GM03348 (cell line): ENCODE data around the gene SH2D3A.
"Not testable (repeated sequence)": the region's sequence is repeated elsewhere in the genome, so short reads cannot be mapped to it uniquely, and the experiment has no call there.

Experiments
- DNase-seq: peaks from one replicate; pipeline ENCODE4 v3.0.0; 2012; ENCODE audit warnings: low spot score

Gene SH2D3A

DNA sequence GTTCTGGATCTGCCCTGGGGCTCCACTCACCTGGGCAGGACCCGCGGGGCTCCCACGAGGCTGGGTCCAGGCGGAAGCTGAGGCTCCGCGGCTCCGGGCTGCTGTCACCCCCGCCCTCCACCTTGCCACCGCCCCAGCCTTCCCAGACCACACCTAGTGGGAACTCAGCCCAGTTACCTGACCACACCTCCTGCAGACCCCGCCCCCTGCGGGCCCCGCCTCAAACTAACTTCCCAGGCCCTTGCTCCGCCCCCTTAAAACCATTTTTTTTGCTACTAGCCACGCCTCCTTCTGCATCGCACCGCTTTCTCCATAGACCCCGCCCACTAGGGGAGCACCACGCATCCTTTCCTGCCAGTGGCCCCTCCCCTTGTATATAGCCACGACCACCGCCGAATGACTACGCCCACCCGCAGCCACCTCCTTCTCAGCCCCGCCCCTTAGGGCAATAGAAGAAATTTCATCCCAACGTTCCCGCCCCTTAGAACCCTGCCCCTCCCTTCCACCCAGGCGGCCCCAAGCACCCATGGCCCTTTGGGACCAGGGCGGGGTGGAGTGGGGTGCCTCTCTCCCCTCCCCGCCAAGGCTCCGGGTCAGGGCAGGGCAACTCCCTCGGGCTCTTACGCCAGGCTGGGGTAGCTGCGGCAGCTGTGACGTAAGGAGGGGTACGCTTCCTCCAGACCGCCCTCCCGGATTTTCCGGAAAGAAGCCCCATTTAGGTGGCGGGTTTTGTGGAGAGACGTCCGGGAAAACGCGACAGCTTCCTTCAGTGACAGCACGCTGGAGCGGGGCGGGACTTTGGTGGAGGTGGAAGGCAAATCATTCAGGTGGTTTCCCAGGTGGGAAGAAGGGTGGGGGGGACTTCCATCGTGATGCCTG, at the start of gene SH2D3A:
TSS of gene SH2D3A (minus strand) at position 79 of the 879 bp plus-strand sequence. CDS start 3,687 bp downstream, outside the sequence.
- no peak for DNase-seq

DNA sequence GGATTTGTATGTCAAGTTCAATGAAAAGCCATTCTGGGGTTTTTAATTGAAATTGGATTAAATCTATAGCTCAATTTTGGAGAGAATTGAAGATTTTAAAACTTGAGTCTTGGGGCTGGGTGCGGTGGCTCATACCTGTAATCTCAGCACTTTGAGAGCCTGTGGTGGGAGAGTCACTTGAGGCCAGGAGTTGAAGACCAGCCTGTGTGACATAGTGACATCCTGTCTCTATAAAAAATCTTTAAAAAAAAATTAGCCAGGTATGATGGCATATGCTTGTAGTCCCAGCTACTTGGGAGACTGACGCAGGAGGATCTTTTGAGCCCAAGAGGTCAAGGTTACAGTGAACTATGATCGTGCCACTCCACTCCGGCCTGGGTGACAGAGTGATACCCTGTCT, 46.4 kb upstream of the SH2D3A start:
- no peak for DNase-seq

DNA sequence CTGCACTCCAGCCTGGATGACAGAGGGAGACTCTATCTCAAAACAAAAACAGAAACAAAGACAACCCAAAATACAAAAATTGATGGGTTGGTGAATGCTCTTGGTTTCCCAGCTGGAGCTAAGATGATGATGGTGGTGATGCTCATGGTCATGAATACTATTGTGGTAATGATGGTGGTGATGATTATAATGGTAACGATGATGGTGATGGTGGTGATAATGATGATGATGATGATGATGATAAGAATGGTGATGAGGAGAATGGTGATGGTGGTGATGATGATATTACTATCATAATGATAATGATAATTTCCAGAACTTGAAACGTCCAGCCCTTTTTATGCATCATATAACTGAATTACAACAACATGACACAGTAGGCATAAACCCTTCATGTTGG, 45.4 kb upstream of the SH2D3A start:
- no peak for DNase-seq

DNA sequence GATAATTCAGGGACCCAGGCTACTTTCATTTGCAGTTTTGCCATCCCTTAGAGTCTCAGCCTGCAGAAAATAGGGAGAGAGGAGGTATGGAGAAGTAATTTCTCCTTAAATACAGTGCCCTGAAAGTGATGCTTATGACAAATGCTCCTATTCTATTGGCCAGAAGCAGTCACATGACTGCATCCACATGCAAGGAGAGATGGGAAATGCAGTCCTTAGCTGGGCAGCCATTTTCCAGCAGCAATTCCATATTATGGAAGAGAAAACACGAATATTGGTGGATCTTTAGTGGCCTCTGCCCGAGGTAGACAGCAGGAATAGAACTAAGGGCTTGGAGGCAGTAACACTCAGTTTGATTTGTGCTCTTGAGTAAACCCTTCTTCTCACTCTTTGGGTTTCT, 44.7 kb upstream of the SH2D3A start:
- peak; percentile 54 for DNase-seq

DNA sequence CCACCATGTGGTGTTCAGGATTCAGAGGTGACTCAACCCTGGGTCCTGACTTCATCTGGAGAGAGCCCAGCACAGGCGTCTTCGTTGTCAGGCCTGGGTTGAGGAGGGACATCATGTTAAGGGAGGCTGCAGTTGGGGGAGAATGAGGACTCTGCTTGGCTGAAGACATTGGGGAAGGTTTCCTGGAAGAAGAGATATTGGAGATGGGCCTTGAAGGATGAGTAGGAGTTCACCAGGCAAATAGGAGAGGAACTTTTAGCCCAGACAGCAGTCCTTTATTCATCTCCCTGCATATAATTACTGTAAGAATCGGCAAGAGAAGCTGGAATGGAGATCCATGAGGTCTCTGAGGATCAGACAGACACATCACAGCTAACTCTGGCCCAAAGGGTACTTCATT, 44.1 kb upstream of the SH2D3A start:
- DNase-seq: no peak

DNA sequence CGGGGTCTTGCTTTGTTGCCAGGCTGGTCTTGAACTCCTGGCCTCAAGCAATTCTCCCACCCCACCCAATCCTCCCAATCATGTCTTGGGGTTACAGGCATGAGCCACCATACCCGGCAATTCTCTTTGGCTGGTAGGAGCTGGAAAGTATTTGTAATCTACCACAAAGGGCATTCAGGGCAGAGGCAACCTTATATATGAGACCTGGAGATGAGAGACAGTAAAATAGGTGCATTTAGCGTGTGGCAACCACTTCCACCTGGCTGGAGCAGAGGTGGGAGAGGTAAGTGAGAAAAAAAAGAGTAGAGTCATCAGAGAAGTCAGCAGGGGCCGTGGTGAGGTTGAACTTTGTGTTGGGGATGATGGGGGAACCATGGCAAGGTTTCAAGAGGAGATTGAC, 42.0 kb upstream of the SH2D3A start:
- no peak for DNase-seq

DNA sequence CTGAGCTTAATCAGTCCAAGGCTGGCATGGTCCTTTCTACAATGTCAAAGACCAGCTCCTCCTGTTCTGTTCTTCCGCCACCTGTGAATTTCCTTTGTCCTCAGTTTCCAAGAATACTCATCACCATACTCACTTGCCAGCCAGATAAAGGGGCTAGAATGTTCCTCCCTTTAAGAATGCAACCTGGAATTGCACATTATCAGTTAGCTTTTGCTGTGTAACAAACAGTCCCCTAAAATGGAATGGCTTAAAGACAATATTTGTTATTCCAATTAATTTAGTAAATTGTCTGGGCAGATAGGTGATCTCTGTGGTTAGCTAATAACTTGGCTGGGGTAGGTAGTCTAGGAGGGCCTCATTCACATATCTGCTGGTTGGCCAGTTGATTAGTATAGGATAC, 41.3 kb upstream of the SH2D3A start:
- no peak for DNase-seq

DNA sequence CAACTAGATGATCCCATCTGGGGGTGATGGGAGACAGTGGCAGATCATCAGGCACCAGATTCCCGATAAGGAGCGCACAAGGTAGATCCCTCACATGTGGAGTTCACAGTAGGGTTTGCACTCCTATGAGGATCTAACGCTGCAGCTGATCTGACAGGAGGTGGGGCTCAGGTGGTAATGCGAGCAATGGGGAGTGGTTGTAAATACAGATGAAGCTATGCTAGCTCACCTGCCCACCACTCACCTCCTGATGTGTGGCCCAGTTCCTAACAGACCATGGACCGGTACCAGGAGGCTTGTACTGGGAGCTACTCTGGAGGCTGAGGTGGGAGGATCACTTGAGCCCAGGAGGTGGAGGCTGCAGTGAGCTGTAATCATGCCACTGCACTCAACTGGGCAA, 40.1 kb upstream of the SH2D3A start:
- no peak for DNase-seq

DNA sequence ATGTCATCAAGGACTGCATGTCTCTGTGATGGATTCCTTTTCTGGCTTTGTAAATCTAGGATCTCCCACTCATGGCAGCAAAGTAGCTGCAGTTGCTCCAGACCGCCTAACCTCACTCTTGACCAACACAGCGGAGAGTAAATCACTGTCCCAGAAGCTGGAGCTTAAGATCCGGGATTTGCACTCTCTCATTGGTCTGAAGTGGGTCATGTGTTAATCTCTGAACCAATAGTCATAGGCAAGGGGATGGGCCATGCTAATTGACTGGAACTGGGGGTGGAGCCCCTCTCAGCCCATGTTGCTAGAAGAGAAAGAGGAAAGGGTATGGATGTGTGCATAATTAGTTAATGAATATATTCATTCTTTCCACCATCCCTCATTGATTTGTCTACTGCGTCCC, 39.3 kb upstream of the SH2D3A start:
- DNase-seq: no peak

DNA sequence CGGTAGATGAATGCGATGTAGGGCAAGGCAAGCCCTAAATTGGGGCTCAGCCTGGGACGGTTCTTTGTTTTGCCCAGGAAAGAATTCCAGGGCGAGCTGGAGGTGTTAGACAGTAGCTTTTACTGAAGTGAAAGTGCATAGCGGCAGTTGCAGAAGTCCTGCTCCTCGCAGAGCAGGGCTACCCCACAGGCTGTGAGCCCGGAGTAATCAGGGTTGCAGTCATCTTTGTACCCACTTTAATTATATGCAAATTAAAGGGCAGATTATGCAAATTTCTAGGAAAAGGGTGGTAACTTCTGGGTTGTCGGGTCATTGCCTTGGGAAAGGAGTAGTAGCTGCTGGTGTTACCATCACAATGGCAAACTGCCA, 35.8 kb upstream of the SH2D3A start:
- no peak for DNase-seq

DNA sequence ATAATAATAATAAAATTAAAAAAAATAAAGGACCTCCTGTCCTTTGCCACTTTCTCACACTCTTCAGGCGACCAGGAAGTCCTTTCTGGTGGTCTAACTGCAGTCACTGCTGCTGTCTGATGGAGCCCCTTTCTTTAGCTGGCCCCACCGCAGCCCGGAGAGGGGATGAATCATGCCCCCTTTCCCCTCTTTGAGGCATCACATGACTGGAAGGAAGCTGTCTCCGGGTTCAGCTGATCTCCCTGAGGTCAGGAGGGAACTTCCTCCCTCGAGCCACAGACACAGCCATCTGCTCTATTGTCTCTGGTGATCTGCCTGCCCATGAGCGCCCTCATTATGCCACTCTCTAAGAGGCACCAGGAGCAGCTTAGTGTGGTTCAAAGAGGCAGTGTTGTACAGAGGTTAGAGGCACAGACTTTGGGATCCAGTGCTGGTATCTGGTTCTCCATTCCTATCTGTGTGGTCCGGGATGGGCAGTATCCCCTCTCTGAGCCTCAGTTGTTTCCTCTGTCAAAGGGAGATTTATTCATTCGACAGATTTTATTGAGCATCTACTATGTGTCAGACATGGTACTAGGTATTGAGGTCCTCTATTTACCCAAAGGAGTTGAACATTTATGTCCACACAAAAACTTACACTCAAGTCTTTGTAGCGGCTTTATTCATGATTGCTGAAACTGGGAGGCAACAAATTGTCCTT, 35.3 kb upstream of the SH2D3A start:
- no peak for DNase-seq

DNA sequence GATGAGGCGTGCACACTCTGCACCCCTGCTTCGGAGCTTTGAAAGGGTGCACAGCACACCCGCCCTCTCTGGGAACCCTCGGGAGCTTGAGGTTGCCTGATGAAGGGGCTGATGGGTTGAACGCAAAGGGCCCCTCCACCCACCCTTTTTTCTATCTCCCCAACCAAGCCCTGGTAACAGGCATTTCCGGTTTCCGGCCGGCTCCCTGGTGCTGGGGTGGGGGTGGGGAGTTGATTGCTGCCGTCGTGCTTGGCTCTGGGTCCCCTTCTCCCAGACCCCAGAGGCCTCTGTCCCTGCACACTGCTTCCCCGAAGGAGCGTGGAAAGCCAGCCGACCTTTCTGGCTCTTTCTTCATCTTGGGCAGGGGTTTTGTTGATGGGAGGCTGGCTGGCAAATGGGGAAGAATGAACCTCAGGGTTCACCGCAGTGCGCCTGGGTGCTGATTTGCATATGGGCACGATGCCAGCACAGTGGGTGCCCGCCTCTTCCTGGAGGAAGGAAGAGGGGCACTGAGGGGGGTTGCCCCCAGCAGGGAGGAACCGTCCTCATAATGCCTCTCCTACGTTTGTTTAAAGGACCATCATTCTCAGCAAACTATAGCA, 34.4 kb upstream of the SH2D3A start:
- DNase-seq: peak; percentile 24

DNA sequence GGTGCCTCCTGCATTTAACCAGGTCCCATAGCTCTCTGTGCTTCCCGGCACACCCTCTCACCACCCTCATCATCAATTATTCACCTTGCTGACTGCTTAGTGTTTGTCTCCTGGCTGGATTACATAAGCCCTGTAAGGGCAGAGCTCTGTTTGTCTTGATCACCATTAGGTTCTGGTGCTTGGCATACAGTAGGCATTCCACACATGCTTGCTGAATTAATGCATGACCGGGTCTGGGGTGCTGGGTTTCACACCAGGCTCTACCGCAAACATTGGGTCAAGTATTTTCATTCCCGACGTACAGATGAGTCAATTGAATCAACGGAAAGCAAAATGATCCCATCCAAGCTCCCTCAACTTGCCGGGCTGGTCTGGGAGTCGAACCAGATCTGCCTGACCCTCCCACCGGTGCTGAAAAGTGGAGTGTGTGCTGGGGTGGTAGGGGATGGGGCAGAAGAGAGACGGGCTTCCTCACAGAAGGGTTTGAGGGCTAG, 33.8 kb upstream of the SH2D3A start:
- DNase-seq: peak; percentile 61

DNA sequence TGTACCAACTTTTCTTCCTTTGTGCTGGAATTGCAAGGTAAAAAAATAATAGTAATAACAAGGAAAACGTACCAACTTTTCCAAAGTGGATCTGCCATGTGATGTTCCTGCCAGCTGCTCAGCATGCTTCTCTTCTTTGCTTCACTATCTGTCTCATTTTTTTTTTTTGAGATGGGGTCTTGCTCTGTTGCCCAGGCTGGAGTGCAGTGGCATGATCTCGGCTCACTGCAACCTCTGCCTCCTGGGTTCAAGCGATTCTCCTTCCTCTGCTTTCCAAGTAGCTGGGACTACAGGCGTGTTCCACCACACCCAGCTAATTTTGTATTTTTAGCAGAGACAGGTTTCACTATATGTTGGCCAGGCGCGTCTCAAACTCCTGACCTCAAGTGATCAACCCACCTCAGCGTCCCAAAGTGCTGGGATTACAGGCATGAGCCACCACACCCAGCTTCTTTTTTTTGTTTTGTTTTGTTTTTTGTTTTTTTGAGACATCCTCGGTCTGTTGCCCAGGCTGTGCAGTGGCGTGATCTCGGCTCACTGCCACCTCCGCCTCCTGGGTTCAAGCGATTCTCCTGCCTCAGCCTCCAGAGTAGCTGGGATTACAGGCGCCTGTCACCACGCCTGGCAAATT, 33.0 kb upstream of the SH2D3A start:
- not testable (repeated sequence) for DNase-seq

DNA sequence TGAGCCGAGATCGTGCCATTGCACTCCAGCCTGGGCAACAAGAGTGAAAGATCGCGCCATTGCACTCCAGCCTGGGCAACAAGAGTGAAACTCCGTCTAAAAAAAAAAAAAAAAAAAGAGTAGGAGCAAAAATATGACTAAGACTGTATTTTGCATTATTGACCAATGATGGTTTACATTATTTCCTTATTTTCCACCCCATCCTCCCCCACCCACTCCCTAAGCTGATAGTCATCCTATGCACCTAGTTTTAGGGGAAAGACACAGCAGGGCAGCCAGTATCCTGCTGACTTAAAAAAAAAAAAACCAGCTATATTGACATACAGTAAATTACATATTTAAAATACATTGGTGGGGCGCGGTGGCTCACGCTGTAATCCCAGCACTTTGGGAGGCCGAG, 30.4 kb upstream of the SH2D3A start:
- DNase-seq: no peak

DNA sequence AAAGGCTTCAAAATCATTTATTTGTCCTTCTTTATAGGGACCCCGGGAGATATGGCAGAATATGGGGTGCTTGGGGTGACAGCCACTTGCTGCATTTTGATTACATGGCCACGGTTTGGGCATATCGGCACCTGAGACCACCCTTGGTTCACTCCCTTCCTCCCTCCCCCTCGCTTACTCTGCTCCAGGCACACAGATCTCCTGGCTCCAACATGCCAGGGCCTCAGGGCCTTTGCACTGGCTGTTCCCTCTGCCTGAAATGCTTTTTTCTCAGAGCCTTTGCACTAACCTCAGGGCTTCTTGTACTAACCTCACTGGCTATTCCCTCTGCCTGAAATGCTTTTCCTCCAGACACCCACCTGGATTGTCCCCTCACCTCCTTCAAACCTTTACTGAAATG, 29.0 kb upstream of the SH2D3A start:
- DNase-seq: no peak

DNA sequence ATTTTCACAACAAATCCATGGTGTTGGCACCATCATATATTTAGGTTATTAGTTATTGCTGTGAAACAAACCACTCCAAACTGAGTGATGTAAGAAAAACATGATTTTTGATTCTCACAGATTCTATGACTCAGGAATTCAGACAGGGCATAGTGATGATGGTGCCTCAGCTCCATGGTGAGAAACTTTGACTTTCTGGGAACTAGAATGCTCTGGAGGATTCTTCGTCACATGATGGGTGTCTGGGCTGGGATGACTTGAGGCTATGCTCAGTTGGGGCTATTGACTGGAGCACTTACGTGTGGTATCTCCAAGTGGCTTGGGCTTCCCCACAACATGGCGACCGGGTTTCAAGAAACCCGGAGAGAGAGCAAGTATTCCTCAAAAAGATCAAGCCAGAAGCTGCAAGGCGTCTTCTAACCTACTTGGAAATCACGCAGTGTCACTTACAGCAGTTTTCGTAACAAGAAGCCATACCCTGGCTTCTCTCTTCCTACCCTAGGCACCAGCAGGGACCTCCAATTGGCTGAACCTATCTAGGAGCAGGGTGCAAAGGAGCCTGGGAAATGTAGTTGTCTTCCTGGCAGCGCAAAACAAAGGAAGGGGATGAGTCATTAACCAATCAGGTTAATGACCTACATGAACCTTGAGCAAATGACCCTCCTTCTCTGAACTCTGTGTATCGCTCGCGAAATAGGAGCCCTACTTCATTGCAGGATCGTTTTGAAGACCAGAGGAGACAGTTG, 27.6 kb upstream of the SH2D3A start:
- no peak for DNase-seq

DNA sequence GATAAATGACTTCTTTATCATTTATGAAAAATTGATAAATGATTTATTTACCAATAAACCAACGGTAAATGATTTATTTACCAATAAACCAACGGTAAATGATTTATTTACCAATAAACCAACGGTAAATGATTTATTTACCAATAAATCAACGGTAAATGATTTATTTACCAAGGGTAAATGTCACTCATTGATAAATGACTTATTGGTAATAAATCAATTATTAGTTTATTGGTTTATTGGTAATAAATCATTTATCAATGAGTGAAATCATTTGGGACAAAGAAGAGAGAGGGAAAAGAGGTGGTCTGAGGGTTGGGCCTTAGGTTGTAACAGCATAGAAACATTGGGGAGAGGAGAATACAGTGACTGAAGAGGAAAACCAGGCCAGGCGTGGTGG, 26.7 kb upstream of the SH2D3A start:
- DNase-seq: no peak

DNA sequence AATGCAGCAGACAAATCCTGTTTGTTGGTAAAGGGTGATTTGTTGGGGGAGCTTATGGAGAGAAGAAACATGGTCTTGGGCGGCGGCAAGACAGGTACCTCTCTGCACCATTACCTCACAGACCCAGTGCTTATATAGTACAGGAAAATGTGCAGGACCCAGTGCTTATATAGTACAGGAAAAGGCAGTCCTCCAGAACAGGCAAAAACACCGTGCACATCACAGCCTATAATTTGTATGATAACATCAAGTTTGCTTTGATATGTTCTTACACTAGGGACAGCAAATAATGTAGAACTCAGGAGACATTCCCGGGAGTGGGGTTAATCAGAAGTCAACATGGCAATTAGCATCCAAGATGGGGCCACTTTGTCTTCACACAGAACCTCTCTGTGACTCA, 26.2 kb upstream of the SH2D3A start:
- DNase-seq: no peak

DNA sequence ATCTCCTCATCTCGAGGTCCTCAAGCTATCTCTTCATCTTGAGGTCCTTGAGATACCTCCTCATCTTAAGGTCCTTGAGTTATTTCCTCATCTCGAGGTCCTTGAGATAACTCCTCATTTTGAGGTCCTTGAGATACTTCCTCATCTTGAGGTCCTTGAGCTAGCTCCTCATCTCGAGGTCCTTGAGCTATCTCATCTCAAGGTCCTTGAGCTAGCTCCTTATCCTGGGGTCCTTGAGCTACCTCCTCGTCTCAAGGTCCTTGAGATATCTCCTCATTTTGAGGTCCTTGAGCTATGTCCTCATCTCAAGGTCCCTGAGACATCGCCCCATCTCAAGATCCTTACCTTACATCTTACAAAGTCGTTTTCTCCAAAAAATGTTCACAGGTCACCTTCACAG, 24.0 kb upstream of the SH2D3A start:
- DNase-seq: no peak

DNA sequence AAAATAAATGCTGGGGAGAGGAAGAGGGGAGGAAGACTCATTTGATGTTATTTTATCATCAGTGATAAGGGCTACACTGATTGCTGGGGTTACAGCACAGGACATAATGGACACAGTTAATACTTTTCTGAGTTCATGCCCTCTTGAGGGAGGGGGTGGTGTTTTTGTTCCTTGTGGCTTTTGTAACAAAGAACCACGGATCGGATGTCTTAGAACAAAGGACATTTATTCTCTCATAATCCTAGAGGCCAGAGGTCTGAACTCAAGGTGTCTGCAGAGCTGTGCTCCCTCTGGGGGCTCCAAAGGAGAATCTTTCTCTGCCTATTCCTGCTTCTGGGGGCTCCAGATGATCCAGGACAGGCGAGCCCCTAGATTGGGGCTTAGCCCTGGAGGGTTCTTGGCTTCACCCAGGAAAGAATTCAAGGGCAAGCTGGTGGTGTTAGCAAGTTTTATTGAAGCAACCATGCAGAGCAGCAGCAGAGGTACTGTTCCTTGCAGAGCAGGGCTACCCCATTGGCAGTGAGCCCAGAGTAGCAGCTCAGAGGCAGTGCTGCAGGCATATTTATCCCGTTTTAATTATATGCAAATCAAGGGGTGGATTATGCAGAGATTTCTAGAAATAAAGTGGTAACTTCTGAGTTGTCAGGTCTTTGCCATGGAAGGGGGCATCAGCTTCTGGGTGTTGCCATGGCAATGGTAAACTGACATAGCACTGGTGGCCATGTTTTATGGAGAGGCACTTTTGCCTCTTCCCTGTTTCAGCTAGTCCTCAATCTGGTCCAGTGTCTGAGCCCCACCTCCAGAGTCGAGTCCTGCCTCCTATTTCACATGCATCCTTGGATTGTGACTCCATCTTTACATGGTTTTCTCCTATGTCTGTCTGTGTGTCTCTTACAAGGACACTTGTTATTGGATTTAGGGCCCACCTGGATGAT, 23.2 kb upstream of the SH2D3A start:
- DNase-seq: no peak
